Measurements from ENCODE around the gene SFMBT1.

GRCh38 chr3:53009826-53010539 is 35.9 kb downstream of the SFMBT1 start:
- TF ChIP-seq CTCF (IDR thresholded peaks at IDR 0.05) (no peak), POLR2A (IDR thresholded peaks at IDR 0.05) (no peak)
